AML-193 (cell line): Measurements from ENCODE around the gene MAP9.
"Not testable (repeated sequence)": the region's sequence is repeated elsewhere in the genome, so short reads cannot be mapped to it uniquely, and the experiment has no call there.

Experiments
- DNase-seq, 2 experiments: peaks; one replicate each; lab custom pipeline; 2025; lab: John Stamatoyannopoulos, UW

The MAP9 gene

GRCh38 chr4:155376387-155377268, at the start of gene MAP9:
MAP9 (minus strand) TSS chr4:155376965; CDS start chr4:155375850, 1,115 bp downstream.
- DNase-seq: no peak

GRCh38 chr4:155424778-155425177, 48.0 kb upstream of the MAP9 start:
- DNase-seq: not testable (repeated sequence)

GRCh38 chr4:155423671-155424070, 46.9 kb upstream of the MAP9 start:
- no peak for DNase-seq

- DNase-seq: no peak
These were observed 42.5 kb upstream of the MAP9 start for GRCh38 chr4:155419266-155419665.

- no peak for DNase-seq
These were observed 38.9 kb upstream of the MAP9 start for GRCh38 chr4:155415662-155416061.

GRCh38 chr4:155413451-155413850, 36.7 kb upstream of the MAP9 start:
- no peak for DNase-seq

GRCh38 chr4:155411546-155411945, 34.8 kb upstream of the MAP9 start:
- no peak for DNase-seq

GRCh38 chr4:155408796-155409195, 32.0 kb upstream of the MAP9 start:
- DNase-seq: no peak

GRCh38 chr4:155407480-155407879, 30.7 kb upstream of the MAP9 start:
- DNase-seq: no peak

- no peak for DNase-seq
These were observed 28.3 kb upstream of the MAP9 start for GRCh38 chr4:155405059-155405458.

GRCh38 chr4:155403886-155404285, 27.1 kb upstream of the MAP9 start:
- no peak for DNase-seq

GRCh38 chr4:155402941-155403340, 26.2 kb upstream of the MAP9 start:
- no peak for DNase-seq

- no peak for DNase-seq
These were observed 24.1 kb upstream of the MAP9 start for GRCh38 chr4:155400893-155401292.

GRCh38 chr4:155399974-155400697, 23.4 kb upstream of the MAP9 start:
- no peak for DNase-seq

- no peak for DNase-seq
These were observed 15.9 kb upstream of the MAP9 start for GRCh38 chr4:155392481-155393184.

- DNase-seq: no peak
These were observed 15.2 kb upstream of the MAP9 start for GRCh38 chr4:155391932-155392331.

- DNase-seq: no peak
These were observed 11.4 kb upstream of the MAP9 start for GRCh38 chr4:155388162-155388561.

- no peak for DNase-seq
These were observed 6.8 kb upstream of the MAP9 start for GRCh38 chr4:155383541-155383940.

- DNase-seq: no peak
These were observed 511 bp upstream of the MAP9 start for GRCh38 chr4:155377276-155377675.

- peak; percentile 1 to 26 for DNase-seq
These were observed 5.2 kb downstream of the MAP9 start for GRCh38 chr4:155371432-155372043.

GRCh38 chr4:155367608-155368007, 9.2 kb downstream of the MAP9 start:
- no peak for DNase-seq

- DNase-seq: peak; percentile 27 to 37
These were observed 22.7 kb downstream of the MAP9 start for GRCh38 chr4:155353923-155354540.
